22Rv1 (cell line): ENCODE data around the gene EIF5B.

ENCODE experiments used
- CTCF ChIP-seq: fragments of 450-650 bp; IDR thresholded peaks from 2 replicates; pipeline ENCODE4 v1.5.1; 2017; ENCODE audit warnings: mild to moderate bottlenecking
- ZFX ChIP-seq: fragments of 450-650 bp; IDR thresholded peaks from 2 replicates; pipeline ENCODE4 v1.6.1; 2017; ENCODE audit warnings: antibody characterized with exemption, borderline replicate concordance

DNA sequence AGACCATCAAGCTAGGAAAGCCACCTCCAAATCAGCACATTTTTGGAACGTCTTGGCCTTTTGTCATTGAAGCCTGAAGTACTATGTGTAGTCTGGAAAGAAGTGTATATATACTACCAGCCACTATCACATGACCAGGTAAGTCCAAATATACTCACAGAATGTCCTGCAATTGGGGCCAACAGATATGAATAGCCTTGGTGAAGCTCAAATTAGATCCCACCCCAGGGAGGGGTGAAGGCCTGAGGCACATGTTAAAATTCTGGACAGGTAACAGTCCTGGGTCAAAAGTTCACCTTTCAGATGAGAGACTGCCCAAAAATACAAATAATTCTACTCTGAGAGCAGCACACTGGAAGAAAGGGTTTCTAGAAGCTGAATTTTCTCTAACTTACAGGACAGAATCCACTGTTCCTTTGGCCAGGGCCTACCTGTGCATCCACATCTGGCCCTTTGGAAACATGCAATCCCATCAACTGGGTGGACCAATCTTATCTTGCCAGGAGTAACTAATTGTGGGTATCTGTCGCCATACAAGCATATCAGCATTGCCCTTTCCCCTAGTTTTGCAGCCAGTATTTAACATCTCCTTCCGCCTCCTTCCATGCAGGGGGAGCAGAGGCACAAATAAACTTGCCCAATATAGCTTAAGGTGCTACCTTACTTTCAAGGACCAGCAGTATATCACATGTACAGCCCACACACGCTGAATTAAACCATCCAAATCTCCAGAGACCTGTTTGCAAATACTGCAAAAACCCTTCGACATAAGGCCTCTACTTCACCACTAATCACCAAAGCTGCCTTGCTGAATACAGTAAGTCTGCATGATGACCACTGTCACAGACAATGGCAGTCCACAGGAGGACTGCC lies 67.8 kb downstream of the EIF5B start:
- TF ChIP-seq ZFX (no peak), CTCF (no peak)
